HCT116 (cell line): ENCODE results near the gene PANK1. TPM values are rescaled to one million over a fixed set of nuclear protein-coding genes. Genes with fewer than 3 reads are reported as not detected.

Source experiments
- ATAC-seq: fragments of 200-7000 bp; cut with Tn5 transposase; 2 replicates; pipeline ENCODE4 v1.9.1; 2020; ENCODE audit warnings: mild to moderate bottlenecking, moderate library complexity
- BruUV-seq: library from RNA; stranded (reverse); fragments of 400-500 nt; replicated peaks from 2 replicates; lab custom pipeline; 2021; lab: Mats Ljungman, UMichigan
- CTCF ChIA-PET: fragments of 300-600 bp; sonication (Branson Sonifier 250); formaldehyde crosslinking; loops from one replicate; lab custom pipeline; 2021; ENCODE audit warnings: antibody characterized with exemption; lab: Charles Lee
- POLR2A ChIA-PET: fragments of 300-600, 350-600 bp; sonication (Branson Sonifier 250); formaldehyde crosslinking; loops from one replicate; lab custom pipeline; 2021; ENCODE audit warnings: antibody characterized with exemption; lab: Charles Lee
- RAD21 ChIA-PET, 2 experiments: fragments of 300-600 bp; sonication (Branson Sonifier 250); formaldehyde crosslinking; loops; one replicate each; lab custom pipeline; 2023; ENCODE audit warnings: low total read pairs in 2 of 2; ENCODE audit not compliant: uncharacterized antibody in 2 of 2, unreplicated experiment in 2 of 2, low non-redundant PET in 1 of 2; lab: Charles Lee
- DNase-seq: peaks from one replicate; pipeline ENCODE4 v3.0.0-alpha.2; 2010; ENCODE audit warnings: low read depth, low spot score
- H2AFZ ChIP-seq: fragments of 200-600 bp; shearing (Covaris generic), sonication (generic); 2 replicates; pipeline ENCODE4 v1.6.1; 2017; ENCODE audit warnings: low read depth, mixed run types, mixed read lengths, antibody characterized with exemption, low read length; ENCODE audit not compliant: poor library complexity, severe bottlenecking
- H3K27ac ChIP-seq: 2 replicates; pipeline ENCODE4 v1.5.1; 2012; ENCODE audit warnings: low read depth, low read length
- H3K27me3 ChIP-seq: fragments of 200-600 bp; sonication (generic); 2 replicates; pipeline ENCODE4 v1.6.1; 2016; ENCODE audit warnings: mixed run types, low read length, mixed read lengths; ENCODE audit not compliant: insufficient read depth
- H3K36me3 ChIP-seq, 2 experiments: fragments of 200-500 bp in 1 of 2; fragments of 200-600 bp in 1 of 2; sonication (Bioruptor generic) in 1 of 2; sonication (generic) in 1 of 2; 2 replicates each; pipeline versions ENCODE4 v1.5.1 to v1.6.1; 2014 to 2016; ENCODE audit warnings: low read length in 2 of 2, inconsistent platforms in 1 of 2, mixed read lengths in 1 of 2, mixed run types in 1 of 2; ENCODE audit not compliant: insufficient read depth in 2 of 2, control insufficient read depth in 1 of 2
- H3K4me1 ChIP-seq, 2 experiments: fragments of 200-600 bp in 1 of 2; sonication (generic) in 1 of 2; 2 replicates each; pipeline versions ENCODE4 v1.5.1 to v1.6.1; 2012 to 2017; ENCODE audit warnings: low read length in 2 of 2, inconsistent platforms in 1 of 2, mild to moderate bottlenecking in 1 of 2, mixed read lengths in 1 of 2, mixed run types in 1 of 2, moderate library complexity in 1 of 2; ENCODE audit not compliant: insufficient read depth in 2 of 2, control insufficient read depth in 1 of 2
- H3K4me2 ChIP-seq: fragments of 200-600 bp; sonication (generic); 2 replicates; pipeline ENCODE4 v1.6.1; 2017; ENCODE audit warnings: mixed run types, low read length, mixed read lengths
- H3K4me3 ChIP-seq, 2 experiments: fragments of 200-600 bp in 1 of 2; sonication (generic) in 1 of 2; replicated peaks in 1 of 2; 2 replicates each; pipeline ENCODE4 v1.5.1; 2011 to 2016; ENCODE audit warnings: low read length in 2 of 2, control low read depth in 1 of 2, low read depth in 1 of 2, mild to moderate bottlenecking in 1 of 2, mixed read lengths in 1 of 2, mixed run types in 1 of 2
- H3K79me2 ChIP-seq: fragments of 200-600 bp; sonication (generic); 2 replicates; pipeline ENCODE4 v1.6.1; 2017; ENCODE audit warnings: mild to moderate bottlenecking, mixed run types, low read length, moderate library complexity, mixed read lengths; ENCODE audit not compliant: insufficient read depth
- H3K9ac ChIP-seq: fragments of 200-600 bp; sonication (generic); 2 replicates; pipeline ENCODE4 v1.6.1; 2016; ENCODE audit warnings: low read length, mixed read lengths
- H3K9me2 ChIP-seq: fragments of 200-600 bp; sonication (generic), shearing (Covaris generic); 2 replicates; pipeline ENCODE4 v1.6.1; 2017; ENCODE audit warnings: mixed run types, mild to moderate bottlenecking, moderate library complexity; ENCODE audit not compliant: insufficient read depth
- H3K9me3 ChIP-seq, 2 experiments: fragments of 200-500 bp in 1 of 2; fragments of 200-600 bp in 1 of 2; sonication (Bioruptor generic) in 1 of 2; sonication (generic) in 1 of 2; 2 replicates each; pipeline ENCODE4 v1.6.1; 2014 to 2017; ENCODE audit warnings: low read length in 2 of 2, mixed read lengths in 2 of 2, inconsistent platforms in 1 of 2, low read depth in 1 of 2, mild to moderate bottlenecking in 1 of 2, mixed run types in 1 of 2, moderate library complexity in 1 of 2; ENCODE audit not compliant: control insufficient read depth in 1 of 2, insufficient read depth in 1 of 2
- H4K20me1 ChIP-seq: fragments of 200-600 bp; sonication (generic), shearing (Covaris generic); 2 replicates; pipeline ENCODE4 v1.6.1; 2017; ENCODE audit warnings: mixed run types, mild to moderate bottlenecking, moderate library complexity; ENCODE audit not compliant: insufficient read depth
- CEBPB ChIP-seq: IDR thresholded peaks from 2 replicates; pipeline ENCODE4 v1.6.1; 2012; ENCODE audit warnings: low read depth
- EGR1 ChIP-seq: IDR thresholded peaks from 2 replicates; pipeline ENCODE4 v1.6.1; 2012; ENCODE audit warnings: low read depth
- EZH2phosphoT487 ChIP-seq: fragments of 200-600 bp; IDR thresholded peaks from 2 replicates; pipeline ENCODE4 v1.6.1; 2018; ENCODE audit warnings: antibody characterized with exemption, borderline replicate concordance
- SRF ChIP-seq: IDR thresholded peaks from 2 replicates; pipeline ENCODE4 v1.6.1; 2012; ENCODE audit warnings: low read depth
- TCF7L2 ChIP-seq: IDR thresholded peaks from 2 replicates; pipeline ENCODE4 v1.7.0; 2011; ENCODE audit warnings: borderline replicate concordance, inconsistent platforms; ENCODE audit not compliant: insufficient read depth, insufficient read length; ENCODE audit errors: extremely low read depth
- YY1 ChIP-seq: IDR thresholded peaks from 2 replicates; pipeline ENCODE4 v1.6.1; 2011; ENCODE audit warnings: low read length, low read depth, moderate library complexity, mild to moderate bottlenecking; ENCODE audit not compliant: insufficient replicate concordance; ENCODE audit errors: extremely low read depth
- ZFX ChIP-seq: fragments of 450-650 bp; IDR thresholded peaks from 2 replicates; pipeline ENCODE4 v1.6.1; 2017
- intact Hi-C: fragments of 100-400 bp; cut with micrococcal nuclease; formaldehyde crosslinking; loops from 2 replicates; pipeline ENCODE4 v1.10.0; 2022
- total RNA-seq: library from RNA; stranded (reverse); gene quantifications from one replicate; pipeline ENCODE4 v1.2.1, GENCODE V29; 2021; ENCODE audit not compliant: unreplicated experiment
- TF ChIP-seq, protein P1 (sequence below): IDR thresholded peaks from 2 replicates; pipeline ENCODE4 v1.6.1; 2012
- TF ChIP-seq, protein P2 (sequence below), 3 experiments: fragments of 200-600 bp in 1 of 3; sonication (generic) in 1 of 3; IDR thresholded peaks in 2 of 3; conservative IDR thresholded peaks in 1 of 3; 2 replicates each; pipeline ENCODE4 v1.5.1; 2012 to 2017; ENCODE audit warnings: low read depth in 2 of 3, low read length in 2 of 3, antibody characterized with exemption in 1 of 3, borderline replicate concordance in 1 of 3, control low read depth in 1 of 3, mild to moderate bottlenecking in 1 of 3, mixed read lengths in 1 of 3, mixed run types in 1 of 3, moderate library complexity in 1 of 3; ENCODE audit not compliant: insufficient read depth in 1 of 3
- TF ChIP-seq, protein P3 (sequence below): IDR thresholded peaks from 2 replicates; pipeline ENCODE4 v1.6.1; 2011; ENCODE audit warnings: mild to moderate bottlenecking, low read length, moderate library complexity; ENCODE audit not compliant: insufficient replicate concordance; ENCODE audit errors: extremely low read depth

PANK1 gene
- total RNA-seq, 1 experiment from 2014 or later = 6.4 TPM

DNA sequence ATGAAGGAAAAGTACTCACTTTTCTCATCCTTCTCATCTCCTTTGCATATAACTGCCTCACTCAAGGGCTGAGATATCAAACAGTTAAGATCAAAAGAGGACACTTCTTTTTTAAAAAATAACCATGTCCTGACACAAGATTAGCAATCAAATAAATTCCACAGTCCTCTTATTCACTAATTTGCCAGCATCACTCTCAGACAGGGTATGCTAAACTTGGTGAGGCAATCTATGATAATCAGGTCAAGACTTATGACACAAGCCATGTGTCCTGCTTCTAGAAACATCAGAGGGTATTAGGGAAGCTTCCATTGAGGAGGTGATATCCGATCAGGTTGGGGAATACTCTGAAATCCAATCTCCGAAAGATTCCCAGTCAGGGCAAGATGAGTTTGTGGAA lies 10.4 kb downstream of the PANK1 start:
- BruUV-seq = no TSS peak
- Histone ChIP-seq H4K20me1 (no peaks in the 10 kb centered on the region), H3K9me2 (no peaks in the 10 kb centered on the region), H3K27ac (no peak overlapping the region), H3K4me1 (no peaks in the 10 kb centered on the region), H3K9me3 (no peaks in the 10 kb centered on the region), H2AFZ (no peak overlapping the region)
- ATAC-seq = no peak
- CTCF ChIA-PET = no interaction called here
- TF ChIP-seq, protein P1, sequence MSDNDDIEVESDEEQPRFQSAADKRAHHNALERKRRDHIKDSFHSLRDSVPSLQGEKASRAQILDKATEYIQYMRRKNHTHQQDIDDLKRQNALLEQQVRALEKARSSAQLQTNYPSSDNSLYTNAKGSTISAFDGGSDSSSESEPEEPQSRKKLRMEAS = no peak
- TF ChIP-seq EGR1 (no peak), ZFX (no peak), SRF (no peak)
- TF ChIP-seq, all 23 proteins: peak for 0
- intact Hi-C loops = no loop called here
- H3K4me2 ChIP-seq = no peak overlapping the region
- ChIA-PET RAD21 (no interaction called here), POLR2A (interaction anchor here (1.5 kb wide), 1 partner anchor 9 kb away, joined by 6 read pairs; no protein-coding TSS in a partner anchor)
- H3K9ac ChIP-seq = no peak overlapping the region
- DNase-seq = no peak
- no peaks in the 10 kb centered on the region for H3K27me3 ChIP-seq
- H3K79me2 ChIP-seq = peaks cover 7% of the 10 kb centered on the region; the same call in 1 of the 2 replicates
- H3K4me3 ChIP-seq = no peak overlapping the region
- no peaks in the 10 kb centered on the region for H3K36me3 ChIP-seq

DNA sequence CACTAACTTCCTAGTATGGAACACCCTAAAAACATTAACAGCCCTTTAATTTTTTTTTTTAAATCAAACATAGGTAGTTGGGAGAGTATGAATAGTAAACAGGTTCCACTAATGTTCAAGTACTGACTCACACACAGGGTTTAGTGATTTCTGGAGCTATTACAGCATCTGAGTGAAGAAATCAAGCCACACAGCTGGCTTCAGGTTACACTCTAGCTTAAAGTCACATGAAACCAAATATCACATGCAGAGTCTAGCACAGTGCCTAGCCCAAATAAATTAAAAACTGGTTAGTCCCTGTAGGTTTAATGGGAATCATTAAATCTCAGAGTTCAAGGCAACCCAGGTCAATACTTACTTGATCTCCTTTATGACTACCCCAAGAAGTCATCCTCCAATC lies 11.6 kb downstream of the PANK1 start:
- BruUV-seq = no TSS peak
- no peaks in the 10 kb centered on the region for H3K27me3 ChIP-seq
- no peaks in the 10 kb centered on the region for H3K36me3 ChIP-seq
- no peaks in the 10 kb centered on the region for H3K9me3 ChIP-seq
- H3K9ac ChIP-seq = no peak overlapping the region
- ChIA-PET RAD21 (no interaction called here), CTCF (no interaction called here), POLR2A (interaction anchor here (1.5 kb wide), 1 partner anchor 10 kb away, joined by 6 read pairs; no protein-coding TSS in a partner anchor)
- ATAC-seq (no peak), DNase-seq (no peak)
- no peaks in the 10 kb centered on the region for H4K20me1 ChIP-seq
- no peak overlapping the region for H3K4me3 ChIP-seq
- intact Hi-C loops = no loop called here
- TF ChIP-seq YY1 (no peak), EGR1 (no peak), TCF7L2 (no peak), ZFX (no peak), CEBPB (peak; percentile 39; the same call in 1 of the 2 replicates), EZH2phosphoT487 (no peak)
- TF ChIP-seq, protein P2, sequence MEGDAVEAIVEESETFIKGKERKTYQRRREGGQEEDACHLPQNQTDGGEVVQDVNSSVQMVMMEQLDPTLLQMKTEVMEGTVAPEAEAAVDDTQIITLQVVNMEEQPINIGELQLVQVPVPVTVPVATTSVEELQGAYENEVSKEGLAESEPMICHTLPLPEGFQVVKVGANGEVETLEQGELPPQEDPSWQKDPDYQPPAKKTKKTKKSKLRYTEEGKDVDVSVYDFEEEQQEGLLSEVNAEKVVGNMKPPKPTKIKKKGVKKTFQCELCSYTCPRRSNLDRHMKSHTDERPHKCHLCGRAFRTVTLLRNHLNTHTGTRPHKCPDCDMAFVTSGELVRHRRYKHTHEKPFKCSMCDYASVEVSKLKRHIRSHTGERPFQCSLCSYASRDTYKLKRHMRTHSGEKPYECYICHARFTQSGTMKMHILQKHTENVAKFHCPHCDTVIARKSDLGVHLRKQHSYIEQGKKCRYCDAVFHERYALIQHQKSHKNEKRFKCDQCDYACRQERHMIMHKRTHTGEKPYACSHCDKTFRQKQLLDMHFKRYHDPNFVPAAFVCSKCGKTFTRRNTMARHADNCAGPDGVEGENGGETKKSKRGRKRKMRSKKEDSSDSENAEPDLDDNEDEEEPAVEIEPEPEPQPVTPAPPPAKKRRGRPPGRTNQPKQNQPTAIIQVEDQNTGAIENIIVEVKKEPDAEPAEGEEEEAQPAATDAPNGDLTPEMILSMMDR (IDR thresholded peaks at IDR 0.05 in 2 of 3, conservative IDR thresholded peaks at IDR 0.05 in 1 of 3; ENCODE audit: borderline replicate concordance in 1 of 3, insufficient read depth in 1 of 3, low read depth in 2 of 3, low read length in 2 of 3) = no peak
- TF ChIP-seq, protein P3, sequence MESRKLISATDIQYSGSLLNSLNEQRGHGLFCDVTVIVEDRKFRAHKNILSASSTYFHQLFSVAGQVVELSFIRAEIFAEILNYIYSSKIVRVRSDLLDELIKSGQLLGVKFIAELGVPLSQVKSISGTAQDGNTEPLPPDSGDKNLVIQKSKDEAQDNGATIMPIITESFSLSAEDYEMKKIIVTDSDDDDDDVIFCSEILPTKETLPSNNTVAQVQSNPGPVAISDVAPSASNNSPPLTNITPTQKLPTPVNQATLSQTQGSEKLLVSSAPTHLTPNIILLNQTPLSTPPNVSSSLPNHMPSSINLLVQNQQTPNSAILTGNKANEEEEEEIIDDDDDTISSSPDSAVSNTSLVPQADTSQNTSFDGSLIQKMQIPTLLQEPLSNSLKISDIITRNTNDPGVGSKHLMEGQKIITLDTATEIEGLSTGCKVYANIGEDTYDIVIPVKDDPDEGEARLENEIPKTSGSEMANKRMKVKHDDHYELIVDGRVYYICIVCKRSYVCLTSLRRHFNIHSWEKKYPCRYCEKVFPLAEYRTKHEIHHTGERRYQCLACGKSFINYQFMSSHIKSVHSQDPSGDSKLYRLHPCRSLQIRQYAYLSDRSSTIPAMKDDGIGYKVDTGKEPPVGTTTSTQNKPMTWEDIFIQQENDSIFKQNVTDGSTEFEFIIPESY = no peak
- no peak overlapping the region for H3K4me2 ChIP-seq
- H3K79me2 ChIP-seq = peaks cover 6% of the 10 kb centered on the region; the same call in 1 of the 2 replicates
- no peaks in the 10 kb centered on the region for H3K9me2 ChIP-seq
- no peak overlapping the region for H2AFZ ChIP-seq
- H3K4me1 ChIP-seq = no peaks in the 10 kb centered on the region
- no peak overlapping the region for H3K27ac ChIP-seq
